Stimulated activated CD4-positive, alpha-beta T cell treated with anti-CD3 and anti-CD28 coated beads, Interleukin-4, amount 100 ng/mL, for 24 hours (primary cell): ENCODE results near the gene RNU7-1.

Source experiments
- DNase-seq: peaks from one replicate; pipeline ENCODE4 v3.0.0-alpha.2; 2020

Gene RNU7-1

DNA sequence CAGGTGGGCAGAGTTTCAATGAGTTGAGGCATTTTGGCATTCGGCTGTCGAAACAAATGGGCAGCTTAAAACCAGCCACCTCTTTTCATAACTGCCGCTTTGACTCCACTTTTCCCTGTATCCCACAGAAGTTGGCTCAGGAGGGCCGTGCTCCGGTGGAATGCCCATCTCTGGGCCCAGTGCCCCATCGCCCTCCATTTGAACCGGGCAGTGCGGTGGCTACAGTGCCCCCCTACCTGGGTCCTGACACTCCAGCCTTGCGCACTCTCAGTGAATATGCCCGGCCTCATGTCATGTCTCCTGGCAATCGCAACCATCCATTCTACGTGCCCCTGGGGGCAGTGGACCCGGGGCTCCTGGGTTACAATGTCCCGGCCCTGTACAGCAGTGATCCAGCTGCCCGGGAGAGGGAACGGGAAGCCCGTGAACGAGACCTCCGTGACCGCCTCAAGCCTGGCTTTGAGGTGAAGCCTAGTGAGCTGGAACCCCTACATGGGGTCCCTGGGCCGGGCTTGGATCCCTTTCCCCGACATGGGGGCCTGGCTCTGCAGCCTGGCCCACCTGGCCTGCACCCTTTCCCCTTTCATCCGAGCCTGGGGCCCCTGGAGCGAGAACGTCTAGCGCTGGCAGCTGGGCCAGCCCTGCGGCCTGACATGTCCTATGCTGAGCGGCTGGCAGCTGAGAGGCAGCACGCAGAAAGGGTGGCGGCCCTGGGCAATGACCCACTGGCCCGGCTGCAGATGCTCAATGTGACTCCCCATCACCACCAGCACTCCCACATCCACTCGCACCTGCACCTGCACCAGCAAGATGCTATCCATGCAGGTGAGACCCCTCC lies 5.0 kb upstream of the RNU7-1 start:
- no peak for DNase-seq

- DNase-seq, result no peak
Measured at GRCh38 chr12:6939191-6939540, 4.5 kb upstream of the RNU7-1 start.

DNA sequence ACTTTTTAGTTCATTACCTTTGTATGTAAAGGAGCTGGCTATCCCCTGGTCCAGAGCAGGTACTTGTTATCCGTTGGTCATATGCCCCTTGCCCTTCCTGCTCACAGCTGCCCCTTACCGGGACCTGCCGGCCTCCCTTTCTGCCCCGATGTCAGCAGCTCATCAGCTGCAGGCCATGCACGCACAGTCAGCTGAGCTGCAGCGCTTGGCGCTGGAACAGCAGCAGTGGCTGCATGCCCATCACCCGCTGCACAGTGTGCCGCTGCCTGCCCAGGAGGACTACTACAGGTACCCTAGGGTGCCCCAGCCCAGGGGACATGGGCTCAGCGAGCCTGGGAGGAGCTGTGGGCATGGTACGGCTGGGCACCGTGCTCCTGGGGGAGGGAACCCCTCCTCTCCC lies 2.3 kb upstream of the RNU7-1 start:
- DNase-seq, result no peak

GRCh38 chr12:6941782-6942181 lies 1.8 kb upstream of the RNU7-1 start:
- DNase-seq, result no peak

DNA sequence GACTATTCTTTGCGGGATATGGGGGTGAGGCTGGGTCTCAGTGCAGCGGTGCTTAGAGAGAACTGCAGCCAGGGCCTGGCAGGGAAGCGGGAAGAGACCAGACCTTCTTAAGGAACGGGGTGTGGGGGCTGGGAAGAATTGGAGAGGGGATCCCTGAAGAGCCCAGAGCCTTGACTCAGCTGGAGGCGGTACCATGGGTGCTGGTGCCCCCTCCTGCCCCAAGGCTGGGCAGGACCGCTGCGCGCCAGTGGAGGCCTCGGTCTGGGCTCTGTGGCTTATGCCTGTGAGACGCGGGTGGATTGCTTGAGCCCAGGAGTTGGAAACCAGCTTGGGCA lies 1.3 kb upstream of the RNU7-1 start:
- DNase-seq, result no peak

GRCh38 chr12:6943389-6943721 lies 261 bp upstream of the RNU7-1 start:
- peak; percentile 85 for DNase-seq

- DNase-seq, result peak; percentile 90
Measured at GRCh38 chr12:6944381-6945186, 968 bp downstream of the RNU7-1 start.

GRCh38 chr12:6945613-6946012 lies 2.0 kb downstream of the RNU7-1 start:
- DNase-seq, result no peak

GRCh38 chr12:6946033-6946919 lies 2.7 kb downstream of the RNU7-1 start:
- peak; percentile 56 for DNase-seq

DNA sequence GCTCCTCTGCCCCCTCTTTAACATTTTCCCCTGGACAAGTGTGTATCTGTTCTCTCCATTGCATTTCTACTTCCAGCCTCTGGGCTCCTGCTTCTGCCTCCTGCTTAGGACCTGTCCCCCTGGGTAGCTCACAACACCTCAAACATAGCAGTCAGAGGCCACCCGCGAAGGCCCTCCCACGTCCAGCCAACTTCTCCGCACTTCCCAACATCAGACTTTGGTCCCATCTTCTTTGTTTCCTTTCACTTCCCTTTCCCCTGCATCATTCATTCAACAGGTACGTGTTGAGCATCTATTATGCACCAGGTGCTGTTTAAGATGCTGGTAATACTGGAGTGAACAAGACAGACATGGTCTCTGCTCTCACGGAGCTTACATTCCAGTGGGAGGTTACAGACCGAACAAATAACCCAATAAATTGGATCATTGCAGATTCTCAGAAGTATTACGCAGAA lies 3.3 kb downstream of the RNU7-1 start:
- DNase-seq, result no peak

GRCh38 chr12:6947615-6948014 lies 4.0 kb downstream of the RNU7-1 start:
- no peak for DNase-seq

DNA sequence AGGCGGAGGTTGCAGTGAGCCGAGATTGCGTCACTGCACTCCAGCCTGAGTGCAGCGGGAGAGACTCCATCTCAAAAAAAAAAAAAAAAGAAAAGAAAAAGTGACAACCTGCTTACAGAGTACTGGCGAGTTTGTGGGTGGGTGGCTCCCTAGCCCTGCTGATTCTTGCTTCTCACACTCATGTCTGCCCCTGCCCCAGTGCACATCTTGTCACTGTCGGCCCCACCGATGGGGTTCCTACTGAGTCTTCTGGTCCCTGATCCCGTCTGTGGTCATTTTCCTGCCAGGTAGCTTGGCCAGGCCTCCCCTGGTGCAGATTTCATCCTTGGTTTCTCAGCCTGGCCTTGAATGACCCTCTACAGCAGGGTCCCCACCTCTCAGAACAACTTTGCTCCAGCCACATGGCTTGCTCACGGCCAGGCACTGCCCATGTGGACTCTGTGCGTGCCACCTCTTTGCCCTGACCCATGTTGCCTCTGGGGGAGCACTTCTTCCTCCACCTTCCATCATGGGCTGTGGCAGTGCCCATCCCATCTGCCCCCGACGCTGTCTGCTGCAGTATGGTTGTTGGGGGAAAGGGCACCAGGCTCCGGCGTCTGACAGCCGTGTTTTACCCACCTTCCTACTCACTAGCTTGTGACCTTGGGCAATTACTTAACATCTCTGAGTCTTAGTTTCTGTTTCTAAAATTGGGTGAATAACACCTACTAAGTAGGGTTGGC lies 5.4 kb downstream of the RNU7-1 start:
- DNase-seq, result no peak

GRCh38 chr12:6950401-6950801 lies 6.8 kb downstream of the RNU7-1 start:
- no peak for DNase-seq

DNA sequence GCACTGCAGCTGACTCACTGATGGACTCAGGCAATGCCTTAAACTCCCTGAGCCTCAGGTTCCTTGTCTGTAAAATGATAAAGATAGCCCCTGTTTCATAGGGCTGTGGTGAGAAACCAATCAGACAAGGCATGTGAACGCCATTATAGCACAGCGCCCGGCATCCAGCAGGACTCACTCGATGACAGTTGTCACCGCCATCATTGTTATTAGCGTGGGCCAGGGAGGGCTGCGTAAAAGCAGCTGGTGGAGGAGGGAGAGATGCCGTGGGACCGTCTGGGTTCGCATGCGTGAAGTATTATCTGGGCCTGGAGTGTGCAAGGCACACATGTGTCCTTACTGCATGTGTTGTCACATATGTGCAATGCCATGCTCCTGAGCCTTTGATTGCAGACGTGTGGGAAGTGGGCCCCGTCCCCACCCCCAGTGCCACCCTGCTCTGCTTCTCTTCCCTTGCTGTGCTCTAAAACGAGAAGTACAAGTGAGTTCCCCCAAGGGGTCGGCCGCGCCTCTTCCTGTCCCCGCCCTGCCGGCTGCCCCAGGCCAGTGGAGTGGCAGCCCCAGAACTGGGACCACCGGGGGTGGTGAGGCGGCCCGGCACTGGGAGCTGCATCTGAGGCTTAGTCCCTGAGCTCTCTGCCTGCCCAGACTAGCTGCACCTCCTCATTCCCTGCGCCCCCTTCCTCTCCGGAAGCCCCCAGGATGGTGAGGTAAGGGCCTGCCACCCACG lies 7.4 kb downstream of the RNU7-1 start, which contains the start of gene PTPN6:
TSS of gene PTPN6 (plus strand) at position 546 of the 730 bp plus-strand sequence. CDS start at position 703, 157 bp downstream.
- DNase-seq, result peak; percentile 62

DNA sequence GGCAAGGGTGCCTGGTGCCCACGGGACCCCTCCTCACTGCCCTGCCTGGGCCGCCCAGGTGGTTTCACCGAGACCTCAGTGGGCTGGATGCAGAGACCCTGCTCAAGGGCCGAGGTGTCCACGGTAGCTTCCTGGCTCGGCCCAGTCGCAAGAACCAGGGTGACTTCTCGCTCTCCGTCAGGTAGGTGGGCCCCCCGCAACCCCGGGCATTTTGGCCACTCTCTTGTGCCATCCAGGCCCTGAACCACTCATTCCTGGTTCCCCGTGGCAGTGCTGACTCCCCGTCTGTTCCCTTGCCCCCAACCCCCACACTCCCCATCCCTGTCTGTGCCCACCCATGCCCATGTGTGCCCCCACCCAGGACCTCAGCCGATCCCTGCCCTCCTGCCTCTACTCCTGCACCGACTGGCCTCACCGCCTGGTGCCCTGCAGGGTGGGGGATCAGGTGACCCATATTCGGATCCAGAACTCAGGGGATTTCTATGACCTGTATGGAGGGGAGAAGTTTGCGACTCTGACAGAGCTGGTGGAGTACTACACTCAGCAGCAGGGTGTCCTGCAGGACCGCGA lies 8.0 kb downstream of the RNU7-1 start:
- DNase-seq, result no peak

- no peak for DNase-seq
Measured at GRCh38 chr12:6952121-6952862, 8.7 kb downstream of the RNU7-1 start.

DNA sequence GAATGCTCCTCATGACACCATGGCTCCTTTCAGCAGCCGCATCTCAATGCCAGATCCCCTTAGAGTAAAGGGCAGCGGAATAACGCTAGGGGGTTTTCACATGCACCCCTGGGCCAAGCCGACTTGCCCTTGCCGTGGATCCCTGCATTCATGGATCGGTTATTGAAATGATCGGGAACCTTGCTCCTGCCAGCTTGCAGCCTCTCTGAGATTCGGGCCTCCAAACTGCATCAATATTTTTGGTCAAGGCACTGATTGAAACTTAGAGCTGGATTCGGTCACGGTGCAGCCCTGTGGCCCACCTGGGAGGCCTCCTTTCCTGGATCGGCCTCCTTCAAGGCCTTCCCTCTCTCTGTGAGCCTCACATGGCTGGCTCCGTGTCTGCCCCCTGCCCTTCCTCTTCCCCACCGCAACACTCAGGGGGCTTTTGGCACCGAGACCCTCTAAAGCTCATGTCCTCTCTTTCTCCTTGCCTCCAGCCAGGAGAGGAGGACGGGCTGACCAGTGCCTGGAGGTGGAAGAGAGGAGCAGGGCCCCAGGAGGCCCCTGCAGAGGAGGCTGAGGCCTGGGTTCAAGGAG lies 9.3 kb downstream of the RNU7-1 start:
- DNase-seq, result no peak

GRCh38 chr12:6953442-6954315 lies 10.1 kb downstream of the RNU7-1 start:
- peak; percentile 85 for DNase-seq
